HEK293 (cell line): Measurements from ENCODE around the gene GNB5.
"Not testable (repeated sequence)": the region's sequence is repeated elsewhere in the genome, so short reads cannot be mapped to it uniquely, and the experiment has no call there.

Experiments used
- CTCF ChIA-PET: fragments of 350-600 bp; formaldehyde crosslinking; extraction: SDS; loops from one replicate; lab custom pipeline; 2021; ENCODE audit warnings: antibody characterized with exemption; lab: Yijun Ruan, JAX
- POLR2A ChIA-PET: fragments of 300-600 bp; formaldehyde crosslinking; extraction: SDS; loops from one replicate; lab custom pipeline; 2020; ENCODE audit warnings: antibody characterized with exemption, inconsistent platforms; lab: Yijun Ruan, JAX
- H3K27ac ChIP-seq: fragments of 200-500 bp; sonication (Bioruptor generic); 2 replicates; pipeline ENCODE4 v1.5.1; 2014; ENCODE audit warnings: low read depth, low read length, control low read depth, inconsistent platforms; ENCODE audit errors: extremely low read depth
- H3K36me3 ChIP-seq, 2 experiments: fragments of 200-500 bp in 1 of 2; sonication (Bioruptor generic) in 1 of 2; 1 replicate in 1 of 2; 2 replicates in 1 of 2; pipeline ENCODE4 v1.5.1; 2014 to 2017; ENCODE audit warnings: inconsistent platforms in 2 of 2, low read length in 2 of 2; ENCODE audit not compliant: control insufficient read depth in 2 of 2, insufficient read depth in 1 of 2
- H3K4me1 ChIP-seq: fragments of 200-500 bp; sonication (Bioruptor generic); 2 replicates; pipeline ENCODE4 v1.5.1; 2014; ENCODE audit warnings: mild to moderate bottlenecking, low read length, inconsistent platforms; ENCODE audit not compliant: control insufficient read depth, insufficient read depth
- H3K4me3 ChIP-seq: 2 replicates; pipeline ENCODE4 v1.5.1; 2011; ENCODE audit warnings: low read depth, mild to moderate bottlenecking, control low read depth, low read length, moderate library complexity
- H3K9me3 ChIP-seq: fragments of 200-500 bp; sonication (Bioruptor generic); 2 replicates; pipeline ENCODE4 v1.5.1; 2014; ENCODE audit warnings: low read depth, low read length, inconsistent platforms; ENCODE audit not compliant: control insufficient read depth, insufficient read depth
- GLI2 ChIP-seq: fragments of 450-650 bp; formaldehyde crosslinking; IDR thresholded peaks from 2 replicates; pipeline ENCODE4; 2017; ENCODE audit warnings: missing biosample characterization, missing genetic modification characterization, low read depth, borderline replicate concordance
- KLF16 ChIP-seq: fragments of 450-650 bp; formaldehyde crosslinking; IDR thresholded peaks from 2 replicates; pipeline ENCODE4 v1.5.1; 2017; ENCODE audit warnings: missing biosample characterization, missing genetic modification characterization
- PRDM10 ChIP-seq: fragments of 450-650 bp; formaldehyde crosslinking; IDR thresholded peaks from 2 replicates; pipeline ENCODE4 v1.5.1; 2016; ENCODE audit warnings: missing biosample characterization, missing genetic modification characterization
- SCRT1 ChIP-seq: fragments of 450-650 bp; formaldehyde crosslinking; IDR thresholded peaks from 2 replicates; pipeline ENCODE4 v1.5.1; 2016; ENCODE audit warnings: missing biosample characterization, missing genetic modification characterization, borderline replicate concordance
- ZBTB48 ChIP-seq: fragments of 450-650 bp; formaldehyde crosslinking; IDR thresholded peaks from 2 replicates; pipeline ENCODE4 v1.5.1; 2016; ENCODE audit warnings: missing biosample characterization, missing genetic modification characterization
- ZBTB8A ChIP-seq: fragments of 450-650 bp; formaldehyde crosslinking; IDR thresholded peaks from 2 replicates; pipeline ENCODE4 v1.5.1; 2016; ENCODE audit warnings: missing biosample characterization, missing genetic modification characterization
- ZFHX2 ChIP-seq: fragments of 450-650 bp; formaldehyde crosslinking; conservative IDR thresholded peaks from 2 replicates; pipeline ENCODE4 v1.5.1; 2016; ENCODE audit warnings: missing biosample characterization, missing genetic modification characterization
- ZNF211 ChIP-seq: fragments of 450-650 bp; formaldehyde crosslinking; IDR thresholded peaks from 2 replicates; pipeline ENCODE4 v1.5.1; 2016; ENCODE audit warnings: low read depth, missing biosample characterization, missing genetic modification characterization
- ZNF239 ChIP-seq: fragments of 450-650 bp; formaldehyde crosslinking; IDR thresholded peaks from 2 replicates; pipeline ENCODE4 v1.5.1; 2016; ENCODE audit warnings: missing biosample characterization, missing genetic modification characterization
- ZNF266 ChIP-seq: fragments of 450-650 bp; formaldehyde crosslinking; IDR thresholded peaks from 2 replicates; pipeline ENCODE4 v1.5.1; 2016; ENCODE audit warnings: missing biosample characterization, missing genetic modification characterization, low read depth
- ZNF280C ChIP-seq: fragments of 450-650 bp; formaldehyde crosslinking; IDR thresholded peaks from 2 replicates; pipeline ENCODE4 v1.5.1; 2016; ENCODE audit warnings: missing biosample characterization, missing genetic modification characterization
- ZNF37A ChIP-seq: fragments of 450-650 bp; IDR thresholded peaks from 2 replicates; pipeline ENCODE4 v1.5.1; 2018; ENCODE audit warnings: missing biosample characterization, missing genetic modification characterization
- ZNF426 ChIP-seq: fragments of 450-650 bp; formaldehyde crosslinking; IDR thresholded peaks from 2 replicates; pipeline ENCODE4 v1.5.1; 2017; ENCODE audit warnings: missing biosample characterization, missing genetic modification characterization, mild to moderate bottlenecking, inconsistent platforms, moderate library complexity
- ZNF521 ChIP-seq: fragments of 450-650 bp; formaldehyde crosslinking; IDR thresholded peaks from 2 replicates; pipeline ENCODE4 v1.5.1; 2017; ENCODE audit warnings: missing biosample characterization, mild to moderate bottlenecking, missing genetic modification characterization
- ZNF548 ChIP-seq: fragments of 450-650 bp; formaldehyde crosslinking; IDR thresholded peaks from 2 replicates; pipeline ENCODE4 v1.5.1; 2016; ENCODE audit warnings: missing biosample characterization, missing genetic modification characterization
- ZNF549 ChIP-seq: fragments of 450-650 bp; IDR thresholded peaks from 2 replicates; pipeline ENCODE4 v1.5.1; 2018; ENCODE audit warnings: missing biosample characterization, missing genetic modification characterization, mild to moderate bottlenecking, inconsistent platforms, moderate library complexity
- ZNF677 ChIP-seq: fragments of 450-650 bp; IDR thresholded peaks from 2 replicates; pipeline ENCODE4 v1.5.0; 2018; ENCODE audit warnings: missing biosample characterization, mild to moderate bottlenecking, missing genetic modification characterization, moderate library complexity
- TF ChIP-seq, protein P1 (sequence below): fragments of 450-650 bp; formaldehyde crosslinking; IDR thresholded peaks from 2 replicates; pipeline ENCODE4 v1.5.1; 2016; ENCODE audit warnings: missing biosample characterization, missing genetic modification characterization

The GNB5 gene

DNA sequence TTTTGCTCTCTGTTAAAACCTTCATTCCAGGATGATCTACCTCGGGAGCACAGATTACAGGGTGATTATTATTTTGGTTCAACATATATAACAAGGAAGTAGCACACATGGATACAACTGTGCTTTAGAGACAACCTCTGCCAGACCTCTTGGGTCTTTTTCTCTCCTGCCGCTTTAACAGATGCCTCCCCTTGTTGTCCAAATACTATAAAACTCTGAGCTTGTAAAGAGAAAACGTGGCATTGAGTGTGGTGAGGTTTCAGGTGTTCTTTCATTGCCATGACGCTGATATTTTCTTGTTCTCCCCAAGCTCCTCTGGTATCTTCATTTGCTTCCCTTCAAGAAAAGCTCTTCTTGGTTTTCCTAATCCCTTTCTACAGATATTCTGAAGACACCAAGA is 107.6 kb downstream of the GNB5 start:
- ChIA-PET CTCF (interaction anchor here (0.7 to 1.9 kb wide), 3 partner anchors 12 to 277 kb away, joined by 3 to 4 read pairs (median 3); no protein-coding TSS in a partner anchor), POLR2A (no interaction called here)
- no peak overlapping the region for H3K4me3 ChIP-seq
- no peak overlapping the region for H3K27ac ChIP-seq
- no peaks in the 10 kb centered on the region for H3K9me3 ChIP-seq
- H3K36me3 ChIP-seq, result no peaks in the 10 kb centered on the region
- TF ChIP-seq ZNF426 (tag by site-specific recombination) (no peak), KLF16 (no peak), ZNF521 (no peak), SCRT1 (no peak), ZNF549 (tag by site-specific recombination) (no peak), GLI2 (no peak), ZBTB8A (tag by site-specific recombination) (no peak), ZNF548 (no peak), ZNF266 (tag by site-specific recombination) (no peak), ZNF37A (no peak), ZNF211 (tag by site-specific recombination) (no peak), ZFHX2 (tag by site-specific recombination) (no peak), ZNF677 (tag by site-specific recombination) (no peak), ZNF280C (no peak), ZNF239 (tag by site-specific recombination) (no peak), ZBTB48 (tag by site-specific recombination) (no peak)
- TF ChIP-seq, protein P1, sequence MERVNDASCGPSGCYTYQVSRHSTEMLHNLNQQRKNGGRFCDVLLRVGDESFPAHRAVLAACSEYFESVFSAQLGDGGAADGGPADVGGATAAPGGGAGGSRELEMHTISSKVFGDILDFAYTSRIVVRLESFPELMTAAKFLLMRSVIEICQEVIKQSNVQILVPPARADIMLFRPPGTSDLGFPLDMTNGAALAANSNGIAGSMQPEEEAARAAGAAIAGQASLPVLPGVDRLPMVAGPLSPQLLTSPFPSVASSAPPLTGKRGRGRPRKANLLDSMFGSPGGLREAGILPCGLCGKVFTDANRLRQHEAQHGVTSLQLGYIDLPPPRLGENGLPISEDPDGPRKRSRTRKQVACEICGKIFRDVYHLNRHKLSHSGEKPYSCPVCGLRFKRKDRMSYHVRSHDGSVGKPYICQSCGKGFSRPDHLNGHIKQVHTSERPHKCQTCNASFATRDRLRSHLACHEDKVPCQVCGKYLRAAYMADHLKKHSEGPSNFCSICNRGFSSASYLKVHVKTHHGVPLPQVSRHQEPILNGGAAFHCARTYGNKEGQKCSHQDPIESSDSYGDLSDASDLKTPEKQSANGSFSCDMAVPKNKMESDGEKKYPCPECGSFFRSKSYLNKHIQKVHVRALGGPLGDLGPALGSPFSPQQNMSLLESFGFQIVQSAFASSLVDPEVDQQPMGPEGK (tag by site-specific recombination), result no peak
- H3K4me1 ChIP-seq, result no peaks in the 10 kb centered on the region

- CTCF ChIA-PET, result interaction anchor here (0.7 to 1.9 kb wide), 3 partner anchors 12 to 277 kb away, joined by 3 to 4 read pairs (median 3); no protein-coding TSS in a partner anchor
Observed at GRCh38 chr15:52083037-52083359, 108.2 kb downstream of the GNB5 start.

More at GRCh38 chr15:52083037-52083359, 108.2 kb downstream of the GNB5 start:
- H3K9me3 ChIP-seq, H3K27ac ChIP-seq, H3K36me3 ChIP-seq, H3K4me1 ChIP-seq, POLR2A ChIA-PET, H3K4me3 ChIP-seq: not testable (repeated sequence)
- TF ChIP-seq PRDM10 (tag by site-specific recombination), result 0 out of 2 replicates have a peak, but pooled peaks have one; percentile 1
